Ovary (tissue), 3 donors: ENCODE measurements around the gene EXOC6B.

Experiments used
- EP300 ChIP-seq: sonication (generic); formaldehyde crosslinking; IDR thresholded peaks from one replicate; pipeline ENCODE4 v1.6.1; 2017; ENCODE audit warnings: antibody characterized with exemption
- POLR2A ChIP-seq: fragments of 450-650 bp; IDR thresholded peaks from one replicate; pipeline ENCODE4 v1.6.1; 2017; ENCODE audit warnings: antibody characterized with exemption, mild to moderate bottlenecking, moderate library complexity
- TF ChIP-seq, protein P1 (sequence below), 3 donors: fragments of 450-650 bp in 2 of 3; fragments of 200-600 bp in 1 of 3; IDR thresholded peaks; one replicate each; pipeline versions ENCODE4 v1.5.1 to v1.8.0; 2016 to 2022; ENCODE audit warnings: antibody characterized with exemption in 3 of 3, mild to moderate bottlenecking in 1 of 3
- donor health status: DM: no; HTN: no; CAD: no.

DNA sequence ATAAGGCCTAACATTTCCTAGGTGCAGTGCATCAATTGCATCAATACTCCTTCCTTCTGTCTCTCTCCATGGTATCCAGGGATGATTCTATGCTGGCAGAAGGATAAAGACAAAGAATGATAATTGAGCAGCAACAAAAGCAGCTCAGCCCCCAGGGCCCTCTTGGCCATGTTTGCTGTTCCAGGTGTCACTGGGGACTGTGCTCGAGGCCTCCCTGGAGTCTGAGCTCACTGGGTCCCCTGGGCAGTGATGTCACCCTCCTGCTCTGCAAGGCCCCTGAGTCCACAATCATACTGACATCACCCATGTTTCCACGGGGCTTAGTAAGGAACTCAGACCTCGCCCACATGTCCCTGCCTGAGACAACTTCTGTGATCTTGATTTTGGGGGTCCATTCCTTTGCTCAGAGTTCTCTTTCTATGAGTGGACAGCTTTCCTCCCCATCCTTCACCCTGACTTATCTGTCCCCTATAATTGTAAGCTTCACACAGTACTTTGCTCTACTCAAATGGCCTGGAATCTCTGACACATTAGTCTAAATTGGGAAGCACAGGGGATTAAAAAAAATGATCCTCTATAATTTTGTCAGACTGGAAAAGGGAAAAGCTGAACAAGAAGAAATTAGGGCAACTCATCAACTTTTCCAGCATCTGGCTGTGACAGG, 15.8 kb upstream of the EXOC6B start:
- TF ChIP-seq, protein P1, sequence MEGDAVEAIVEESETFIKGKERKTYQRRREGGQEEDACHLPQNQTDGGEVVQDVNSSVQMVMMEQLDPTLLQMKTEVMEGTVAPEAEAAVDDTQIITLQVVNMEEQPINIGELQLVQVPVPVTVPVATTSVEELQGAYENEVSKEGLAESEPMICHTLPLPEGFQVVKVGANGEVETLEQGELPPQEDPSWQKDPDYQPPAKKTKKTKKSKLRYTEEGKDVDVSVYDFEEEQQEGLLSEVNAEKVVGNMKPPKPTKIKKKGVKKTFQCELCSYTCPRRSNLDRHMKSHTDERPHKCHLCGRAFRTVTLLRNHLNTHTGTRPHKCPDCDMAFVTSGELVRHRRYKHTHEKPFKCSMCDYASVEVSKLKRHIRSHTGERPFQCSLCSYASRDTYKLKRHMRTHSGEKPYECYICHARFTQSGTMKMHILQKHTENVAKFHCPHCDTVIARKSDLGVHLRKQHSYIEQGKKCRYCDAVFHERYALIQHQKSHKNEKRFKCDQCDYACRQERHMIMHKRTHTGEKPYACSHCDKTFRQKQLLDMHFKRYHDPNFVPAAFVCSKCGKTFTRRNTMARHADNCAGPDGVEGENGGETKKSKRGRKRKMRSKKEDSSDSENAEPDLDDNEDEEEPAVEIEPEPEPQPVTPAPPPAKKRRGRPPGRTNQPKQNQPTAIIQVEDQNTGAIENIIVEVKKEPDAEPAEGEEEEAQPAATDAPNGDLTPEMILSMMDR (IDR thresholded peaks at IDR 0.05) = no peak
- TF ChIP-seq POLR2A (no peak), EP300 (no peak)
